AG09319 (cell line): Measurements from ENCODE around the gene HEBP1.
A peak's percentile ranks its signal among the peaks of the same experiment; 100 is the strongest.

Experiments used
- DNase-seq: peaks from one replicate; pipeline ENCODE4 v3.0.0-alpha.2; 2010; ENCODE audit warnings: low read depth; ENCODE audit errors: extremely low read depth
- CTCF ChIP-seq: IDR thresholded peaks from 2 replicates; pipeline ENCODE4 v1.5.1; 2011; ENCODE audit warnings: low read depth, mild to moderate bottlenecking, inconsistent platforms, low read length, moderate library complexity

The HEBP1 gene

GRCh38 chr12:13002301-13003097, 2.4 kb upstream of the HEBP1 start:
- TF ChIP-seq CTCF: no peak
- DNase-seq: no peak

- DNase-seq: no peak
- no peak for TF ChIP-seq CTCF
Observed at GRCh38 chr12:13001775-13002040, 1.6 kb upstream of the HEBP1 start.

GRCh38 chr12:13000925-13001774, 1.1 kb upstream of the HEBP1 start:
- TF ChIP-seq CTCF: peak; percentile 44
- DNase-seq: no peak

GRCh38 chr12:13000616-13000924, 505 bp upstream of the HEBP1 start:
- no peak for TF ChIP-seq CTCF
- DNase-seq: no peak

GRCh38 chr12:12999271-12999958, 650 bp downstream of the HEBP1 start:
- TF ChIP-seq CTCF: no peak
- no peak for DNase-seq

- no peak for DNase-seq
- no peak for TF ChIP-seq CTCF
Observed at GRCh38 chr12:12998248-12998647, 1.8 kb downstream of the HEBP1 start.

GRCh38 chr12:12997734-12998133, 2.3 kb downstream of the HEBP1 start:
- TF ChIP-seq CTCF: no peak
- DNase-seq: no peak
